Measurements from ENCODE around the gene GRIN3B. TPM values are rescaled to one million over a fixed set of nuclear protein-coding genes. Genes with fewer than 3 reads are reported as not detected.

Gene GRIN3B
- total and polyA plus RNA-seq, 2 of the 4 experiments (the other 2 are of a cell fraction) = under 0.01 to 0.91 TPM

DNA sequence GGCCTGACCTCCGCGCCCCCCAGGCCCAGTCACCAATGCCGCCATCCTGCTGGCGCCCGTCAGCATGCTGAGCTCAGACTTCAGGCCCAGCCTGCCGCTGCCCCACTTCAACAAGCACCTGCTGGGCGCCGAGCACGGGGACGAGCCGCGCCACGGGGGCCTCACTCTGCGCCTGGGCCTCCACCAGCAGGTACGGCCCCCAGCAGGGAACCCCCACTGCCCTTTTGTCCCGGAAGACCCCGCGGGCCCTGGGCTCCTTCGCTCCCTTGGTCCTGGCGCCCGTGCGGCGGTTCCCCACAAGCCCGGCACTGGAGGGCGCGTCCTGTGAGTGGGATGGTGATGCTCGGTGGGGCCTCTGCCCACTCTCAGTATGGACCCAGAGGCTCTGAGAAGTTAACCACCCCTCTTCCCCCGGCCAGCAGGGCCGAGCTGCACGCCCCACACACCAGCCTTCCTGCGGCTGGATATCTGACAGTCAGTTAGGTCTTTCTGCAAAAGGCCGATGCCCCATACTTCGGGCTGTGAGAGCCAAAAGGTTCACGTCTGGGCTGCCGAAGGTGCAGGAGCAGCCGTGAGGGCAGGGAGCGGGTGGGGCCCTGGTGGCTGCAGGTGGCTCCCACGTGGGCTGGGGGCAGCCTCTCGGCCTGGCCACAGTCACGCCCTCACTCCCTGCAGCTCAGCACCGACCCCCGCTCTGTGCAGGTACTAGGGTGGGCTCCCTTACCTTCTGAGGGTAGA, 8.1 kb upstream of the GRIN3B start:
- no peak overlapping the region for H3K4me3 ChIP-seq (ENCODE audit: insufficient read depth, low read depth, low read length)
- H4K91ac ChIP-seq (ENCODE audit: insufficient read depth, low read depth, low read length) = no peak overlapping the region
- ChIA-PET POLR2A (ENCODE audit: unreplicated experiment) (no interaction called here), CTCF (no interaction called here)
- no peak overlapping the region for H2BK120ac ChIP-seq (ENCODE audit: low read depth, low read length)
- H3K23ac ChIP-seq (ENCODE audit: low read depth, low read length) = no peak overlapping the region
- intact Hi-C loops (cut with micrococcal nuclease) = no loop called here
- H4K5ac ChIP-seq (ENCODE audit: low read depth, low read length) = no peak overlapping the region
- H2AK5ac ChIP-seq (ENCODE audit: low read depth, low read length) = no peak overlapping the region
- no peak overlapping the region for H3K14ac ChIP-seq (replicated peaks; ENCODE audit: low read depth, low read length)
- H3K9ac ChIP-seq (ENCODE audit: low read depth, low read length) = no peak overlapping the region
- BruUV-seq (replicated peaks) = no TSS peak
- no peak overlapping the region for H2BK20ac ChIP-seq (ENCODE audit: low read depth, low read length)
- dilution Hi-C loops (cut with HindIII; ENCODE audit: low sequenced_read_pairs, unreplicated experiment) = no loop called here
- peaks cover 5% of the 10 kb centered on the region for H3K4me1 ChIP-seq (ENCODE audit: control insufficient read depth, insufficient read depth, low read length)
- H3K4me2 ChIP-seq (ENCODE audit: low read depth, low read length) = no peak overlapping the region
- peaks cover 46% of the 10 kb centered on the region for H3K36me3 ChIP-seq (ENCODE audit: control insufficient read depth, insufficient read depth, low read length)
- H4K20me1 ChIP-seq (ENCODE audit: insufficient read depth, low read length) = no peaks in the 10 kb centered on the region; the same call in 1 of the 2 replicates
- H3K18ac ChIP-seq (ENCODE audit: low read depth, low read length) = no peak overlapping the region
- H3K9me1 ChIP-seq (ENCODE audit: insufficient read depth, low read length) = no peaks in the 10 kb centered on the region
- no peak overlapping the region for H3K27ac ChIP-seq (ENCODE audit: insufficient read depth, low read length)
- ATAC-seq (ENCODE audit: low read depth) (no peak), DNase-seq (no peak)
- H3K56ac ChIP-seq (ENCODE audit: extremely low read depth, insufficient read depth, low read length) = no peak overlapping the region
- H2BK5ac ChIP-seq (ENCODE audit: low read depth, low read length, poor library complexity, severe bottlenecking) = no peak overlapping the region
- TF ChIP-seq CEBPB (IDR thresholded peaks at IDR 0.05; ENCODE audit: low read depth, low read length) (no peak), MAFK (IDR thresholded peaks at IDR 0.05; ENCODE audit: low read depth, low read length) (no peak), FOS (IDR thresholded peaks at IDR 0.05; ENCODE audit: low read depth, low read length) (no peak), NFE2L2 (IDR thresholded peaks at IDR 0.05; ENCODE audit: low read depth, low read length) (no peak), RAD21 (IDR thresholded peaks at IDR 0.05; ENCODE audit: low read length) (no peak), POLR2A (IDR thresholded peaks at IDR 0.05; ENCODE audit: low read depth, low read length) (no peak), BHLHE40 (IDR thresholded peaks at IDR 0.05; ENCODE audit: low read depth, low read length) (no peak)
- TF ChIP-seq, protein P1, sequence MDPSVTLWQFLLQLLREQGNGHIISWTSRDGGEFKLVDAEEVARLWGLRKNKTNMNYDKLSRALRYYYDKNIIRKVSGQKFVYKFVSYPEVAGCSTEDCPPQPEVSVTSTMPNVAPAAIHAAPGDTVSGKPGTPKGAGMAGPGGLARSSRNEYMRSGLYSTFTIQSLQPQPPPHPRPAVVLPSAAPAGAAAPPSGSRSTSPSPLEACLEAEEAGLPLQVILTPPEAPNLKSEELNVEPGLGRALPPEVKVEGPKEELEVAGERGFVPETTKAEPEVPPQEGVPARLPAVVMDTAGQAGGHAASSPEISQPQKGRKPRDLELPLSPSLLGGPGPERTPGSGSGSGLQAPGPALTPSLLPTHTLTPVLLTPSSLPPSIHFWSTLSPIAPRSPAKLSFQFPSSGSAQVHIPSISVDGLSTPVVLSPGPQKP (IDR thresholded peaks at IDR 0.05; ENCODE audit: borderline replicate concordance, low read depth, low read length) = no peak
- TF ChIP-seq, protein P2, sequence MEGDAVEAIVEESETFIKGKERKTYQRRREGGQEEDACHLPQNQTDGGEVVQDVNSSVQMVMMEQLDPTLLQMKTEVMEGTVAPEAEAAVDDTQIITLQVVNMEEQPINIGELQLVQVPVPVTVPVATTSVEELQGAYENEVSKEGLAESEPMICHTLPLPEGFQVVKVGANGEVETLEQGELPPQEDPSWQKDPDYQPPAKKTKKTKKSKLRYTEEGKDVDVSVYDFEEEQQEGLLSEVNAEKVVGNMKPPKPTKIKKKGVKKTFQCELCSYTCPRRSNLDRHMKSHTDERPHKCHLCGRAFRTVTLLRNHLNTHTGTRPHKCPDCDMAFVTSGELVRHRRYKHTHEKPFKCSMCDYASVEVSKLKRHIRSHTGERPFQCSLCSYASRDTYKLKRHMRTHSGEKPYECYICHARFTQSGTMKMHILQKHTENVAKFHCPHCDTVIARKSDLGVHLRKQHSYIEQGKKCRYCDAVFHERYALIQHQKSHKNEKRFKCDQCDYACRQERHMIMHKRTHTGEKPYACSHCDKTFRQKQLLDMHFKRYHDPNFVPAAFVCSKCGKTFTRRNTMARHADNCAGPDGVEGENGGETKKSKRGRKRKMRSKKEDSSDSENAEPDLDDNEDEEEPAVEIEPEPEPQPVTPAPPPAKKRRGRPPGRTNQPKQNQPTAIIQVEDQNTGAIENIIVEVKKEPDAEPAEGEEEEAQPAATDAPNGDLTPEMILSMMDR (conservative IDR thresholded peaks at IDR 0.05; ENCODE audit: low read depth, low read length) = no peak
- TF ChIP-seq, protein P3, sequence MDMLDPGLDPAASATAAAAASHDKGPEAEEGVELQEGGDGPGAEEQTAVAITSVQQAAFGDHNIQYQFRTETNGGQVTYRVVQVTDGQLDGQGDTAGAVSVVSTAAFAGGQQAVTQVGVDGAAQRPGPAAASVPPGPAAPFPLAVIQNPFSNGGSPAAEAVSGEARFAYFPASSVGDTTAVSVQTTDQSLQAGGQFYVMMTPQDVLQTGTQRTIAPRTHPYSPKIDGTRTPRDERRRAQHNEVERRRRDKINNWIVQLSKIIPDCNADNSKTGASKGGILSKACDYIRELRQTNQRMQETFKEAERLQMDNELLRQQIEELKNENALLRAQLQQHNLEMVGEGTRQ (IDR thresholded peaks at IDR 0.05; ENCODE audit: low read depth, low read length) = no peak
- no peak overlapping the region for H3K4ac ChIP-seq (ENCODE audit: low read depth, low read length)
- no peak overlapping the region for H2AK9ac ChIP-seq (replicated peaks; ENCODE audit: low read depth, low read length, poor library complexity)
- H3K9me3 ChIP-seq (ENCODE audit: control insufficient read depth, insufficient read depth, low read length) = no peaks in the 10 kb centered on the region
- in situ Hi-C loops (cut with MboI; ENCODE audit: low sequenced_read_pairs) = no loop called here
- H2AFZ ChIP-seq (replicated peaks; ENCODE audit: low read length, poor library complexity) = no peak overlapping the region
- peaks cover 0 to 5% of the 10 kb centered on the region in 2 experiments; a peak in 2 of 4 replicates for H3K79me1 ChIP-seq (ENCODE audit: low read depth in 1 of 2, low read length in 2 of 2)
- 91% methylated on average over 6 of the region's 42 CpGs; no CpG with 5 or more reads in 1 of the 2 experiments for WGBS, 2 experiments (ENCODE audit: extremely low coverage in 2 of 2, insufficient read length in 1 of 2)
- no peak overlapping the region for H2BK15ac ChIP-seq (ENCODE audit: low read depth, low read length)
- H4K8ac ChIP-seq (ENCODE audit: low read depth in 2 of 2, low read length in 2 of 2) = no peak overlapping the region
- H3K27me3 ChIP-seq (ENCODE audit: control insufficient read depth, insufficient read depth, low read length) = peaks cover 13% of the 10 kb centered on the region

Measured in IMR-90 (cell line).